Karpas-422 (cell line): ENCODE measurements around the gene CWC22. TPM values are rescaled to one million over a fixed set of nuclear protein-coding genes. Genes with fewer than 3 reads are reported as not detected.
A peak's percentile ranks its signal among the peaks of the same experiment; 100 is the strongest.

Experiments used
- DNase-seq: peaks from one replicate; pipeline ENCODE4 v3.0.0-alpha.2; 2015
- H2AFZ ChIP-seq: fragments of 200-600 bp; sonication (generic); 2 replicates; pipeline ENCODE4 v1.6.1; 2014; ENCODE audit warnings: antibody characterized with exemption, low read length, mixed read lengths
- H3K27ac ChIP-seq: fragments of 200-600 bp; sonication (generic); 2 replicates; pipeline ENCODE4 v1.5.1; 2014; ENCODE audit warnings: mild to moderate bottlenecking, low read length, moderate library complexity
- H3K27me3 ChIP-seq: fragments of 200-600 bp; sonication (generic); 2 replicates; pipeline ENCODE4 v1.6.1; 2014; ENCODE audit warnings: low read length, mixed read lengths
- H3K36me3 ChIP-seq: fragments of 200-600 bp; sonication (generic); 2 replicates; pipeline ENCODE4 v1.6.1; 2014; ENCODE audit warnings: low read length, mixed read lengths; ENCODE audit not compliant: insufficient read depth
- H3K4me1 ChIP-seq: fragments of 200-600 bp; sonication (generic); 2 replicates; pipeline ENCODE4 v1.6.1; 2014; ENCODE audit warnings: mild to moderate bottlenecking, low read length, mixed read lengths
- H3K4me2 ChIP-seq: fragments of 200-600 bp; sonication (generic); 2 replicates; pipeline ENCODE4 v1.6.1; 2014; ENCODE audit warnings: low read length, low read depth, mild to moderate bottlenecking; ENCODE audit not compliant: poor library complexity, severe bottlenecking
- H3K4me3 ChIP-seq: fragments of 200-600 bp; sonication (generic); 2 replicates; pipeline ENCODE4 v1.5.1; 2014; ENCODE audit warnings: mild to moderate bottlenecking, antibody characterized with exemption, low read length, mixed read lengths
- H3K79me2 ChIP-seq: fragments of 200-600 bp; sonication (generic); 2 replicates; pipeline ENCODE4 v1.6.1; 2014; ENCODE audit warnings: mild to moderate bottlenecking, low read length, mixed read lengths
- H3K9ac ChIP-seq: fragments of 200-600 bp; sonication (generic); 2 replicates; pipeline ENCODE4 v1.6.0; 2014; ENCODE audit warnings: low read length
- H3K9me2 ChIP-seq: fragments of 200-600 bp; sonication (generic), shearing (Covaris generic); replicated peaks from 2 replicates; pipeline ENCODE4 v1.6.0; 2014; ENCODE audit warnings: mild to moderate bottlenecking, low read length, moderate library complexity; ENCODE audit not compliant: insufficient read depth
- H3K9me3 ChIP-seq: fragments of 300-700, 200-600 bp; sonication (generic); 2 replicates; pipeline ENCODE4 v1.6.1; 2014; ENCODE audit warnings: low read length, mixed read lengths
- H4K20me1 ChIP-seq: fragments of 200-600 bp; sonication (generic); 2 replicates; pipeline ENCODE4 v1.6.1; 2014; ENCODE audit warnings: mild to moderate bottlenecking, antibody characterized with exemption, low read length, low read depth; ENCODE audit not compliant: insufficient read depth
- total RNA-seq: library from RNA; depleted of rRNA; stranded (reverse); fragments of >200 nt; shearing (Covaris generic); gene quantifications from 2 replicates; pipeline ENCODE4 v1.2.3, GENCODE V29; 2014; ENCODE audit warnings: low replicate concordance

CWC22 gene
- total RNA-seq, 1 experiment from 2014 or later: 23.7 TPM

- Histone ChIP-seq H4K20me1 (no peaks in the 10 kb centered on the region), H3K4me1 (peaks cover 12% of the 10 kb centered on the region), H3K9me2 (no peaks in the 10 kb centered on the region), H3K4me2 (no peak overlapping the region), H3K27ac (no peak overlapping the region), H3K79me2 (peaks cover 9% of the 10 kb centered on the region; the same call in 1 of the 2 replicates), H3K36me3 (peaks cover 71% of the 10 kb centered on the region), H3K27me3 (no peaks in the 10 kb centered on the region), H3K4me3 (no peak overlapping the region), H3K9me3 (no peaks in the 10 kb centered on the region), H2AFZ (no peak overlapping the region), H3K9ac (no peak overlapping the region)
- DNase-seq: no peak
Measured at GRCh38 chr2:179953359-179953758, 53.7 kb downstream of the CWC22 start.

- no peak overlapping the region for H3K27ac ChIP-seq
- no peaks in the 10 kb centered on the region for H4K20me1 ChIP-seq
- no peak overlapping the region for H2AFZ ChIP-seq
- no peak overlapping the region for H3K4me2 ChIP-seq
- H3K9ac ChIP-seq: no peak overlapping the region
- no peaks in the 10 kb centered on the region for H3K9me2 ChIP-seq
- H3K36me3 ChIP-seq: peaks cover 74% of the 10 kb centered on the region
- H3K4me3 ChIP-seq: no peak overlapping the region
- H3K79me2 ChIP-seq: peaks cover 10% of the 10 kb centered on the region; the same call in 1 of the 2 replicates
- peaks cover 14% of the 10 kb centered on the region for H3K4me1 ChIP-seq
- no peaks in the 10 kb centered on the region for H3K27me3 ChIP-seq
- H3K9me3 ChIP-seq: no peaks in the 10 kb centered on the region
- DNase-seq: no peak
Measured at GRCh38 chr2:179952658-179953057, 54.4 kb downstream of the CWC22 start.

GRCh38 chr2:179951680-179952079 lies 55.4 kb downstream of the CWC22 start:
- Histone ChIP-seq H2AFZ (no peak overlapping the region), H3K4me3 (no peak overlapping the region), H3K4me1 (peaks cover 14% of the 10 kb centered on the region), H3K27ac (no peak overlapping the region), H3K9me3 (no peaks in the 10 kb centered on the region), H3K9ac (no peak overlapping the region), H3K27me3 (no peaks in the 10 kb centered on the region), H3K4me2 (no peak overlapping the region), H4K20me1 (no peaks in the 10 kb centered on the region), H3K79me2 (peaks cover 12% of the 10 kb centered on the region; the same call in 1 of the 2 replicates), H3K36me3 (peaks cover 75% of the 10 kb centered on the region), H3K9me2 (no peaks in the 10 kb centered on the region)
- no peak for DNase-seq

GRCh38 chr2:179950391-179950790 lies 56.7 kb downstream of the CWC22 start:
- Histone ChIP-seq H3K9ac (no peak overlapping the region), H2AFZ (no peak overlapping the region), H3K9me3 (no peaks in the 10 kb centered on the region), H3K27me3 (no peaks in the 10 kb centered on the region), H3K4me2 (no peak overlapping the region), H4K20me1 (no peaks in the 10 kb centered on the region), H3K79me2 (peaks cover 12% of the 10 kb centered on the region; the same call in 1 of the 2 replicates), H3K36me3 (peaks cover 75% of the 10 kb centered on the region), H3K9me2 (no peaks in the 10 kb centered on the region), H3K4me3 (no peak overlapping the region), H3K27ac (no peak overlapping the region), H3K4me1 (peaks cover 14% of the 10 kb centered on the region)
- no peak for DNase-seq

- DNase-seq: peak; percentile 41
- Histone ChIP-seq H3K4me3 (no peak overlapping the region), H3K4me1 (peaks cover 14% of the 10 kb centered on the region), H4K20me1 (no peaks in the 10 kb centered on the region), H3K9ac (no peak overlapping the region), H3K27ac (no peak overlapping the region), H3K9me2 (no peaks in the 10 kb centered on the region), H3K9me3 (no peaks in the 10 kb centered on the region), H3K4me2 (no peak overlapping the region), H3K79me2 (peaks cover 12% of the 10 kb centered on the region; the same call in 1 of the 2 replicates), H2AFZ (no peak overlapping the region), H3K27me3 (no peaks in the 10 kb centered on the region), H3K36me3 (peaks cover 80% of the 10 kb centered on the region)
Measured at GRCh38 chr2:179949438-179949837, 57.7 kb downstream of the CWC22 start.

GRCh38 chr2:179948058-179948457 lies 59.0 kb downstream of the CWC22 start:
- H2AFZ ChIP-seq: no peak overlapping the region
- no peak for DNase-seq
- no peak overlapping the region for H3K4me2 ChIP-seq
- H3K4me3 ChIP-seq: no peak overlapping the region
- H3K36me3 ChIP-seq: peaks cover 71% of the 10 kb centered on the region
- H4K20me1 ChIP-seq: no peaks in the 10 kb centered on the region
- no peak overlapping the region for H3K9ac ChIP-seq
- H3K9me2 ChIP-seq: no peaks in the 10 kb centered on the region
- peaks cover 12% of the 10 kb centered on the region; the same call in 1 of the 2 replicates for H3K79me2 ChIP-seq
- H3K4me1 ChIP-seq: peaks cover 12% of the 10 kb centered on the region
- H3K27ac ChIP-seq: no peak overlapping the region
- no peaks in the 10 kb centered on the region for H3K27me3 ChIP-seq
- H3K9me3 ChIP-seq: no peaks in the 10 kb centered on the region

GRCh38 chr2:179946810-179947615 lies 60.1 kb downstream of the CWC22 start:
- Histone ChIP-seq H2AFZ (no peak overlapping the region), H3K27ac (no peak overlapping the region), H3K4me2 (no peak overlapping the region), H3K4me3 (no peak overlapping the region), H3K79me2 (peaks cover 12% of the 10 kb centered on the region; the same call in 1 of the 2 replicates), H3K9me3 (no peaks in the 10 kb centered on the region), H3K9me2 (no peaks in the 10 kb centered on the region), H3K36me3 (peaks cover 60% of the 10 kb centered on the region), H3K9ac (no peak overlapping the region), H3K4me1 (peaks cover 12% of the 10 kb centered on the region), H4K20me1 (no peaks in the 10 kb centered on the region), H3K27me3 (no peaks in the 10 kb centered on the region)
- no peak for DNase-seq

- Histone ChIP-seq H3K27me3 (no peaks in the 10 kb centered on the region), H3K4me3 (no peak overlapping the region), H4K20me1 (no peaks in the 10 kb centered on the region), H3K9me2 (no peaks in the 10 kb centered on the region), H3K4me1 (peaks cover 12% of the 10 kb centered on the region), H2AFZ (no peak overlapping the region), H3K27ac (no peak overlapping the region), H3K9ac (no peak overlapping the region), H3K36me3 (peaks cover 53% of the 10 kb centered on the region; the same call in 1 of the 2 replicates), H3K79me2 (peaks cover 10% of the 10 kb centered on the region; the same call in 1 of the 2 replicates), H3K4me2 (no peak overlapping the region), H3K9me3 (no peaks in the 10 kb centered on the region)
- no peak for DNase-seq
Measured at GRCh38 chr2:179946346-179946745, 60.8 kb downstream of the CWC22 start.
